Liver (tissue), 3 donors: ENCODE measurements around the gene CCR7.

Experiments
- GABPA ChIP-seq, 2 donors: IDR thresholded peaks in 1 of 2; conservative IDR thresholded peaks in 1 of 2; 2 replicates each; pipeline ENCODE4 v1.6.1; 2016; ENCODE audit warnings: antibody characterized with exemption in 2 of 2, mild to moderate bottlenecking in 1 of 2, moderate library complexity in 1 of 2
- HNF4G ChIP-seq: IDR thresholded peaks from 2 replicates; pipeline ENCODE4 v1.6.1; 2016; ENCODE audit warnings: antibody characterized with exemption
- NR2F2 ChIP-seq: IDR thresholded peaks from 2 replicates; pipeline ENCODE4 v1.6.1; 2016; ENCODE audit warnings: antibody characterized with exemption
- RAD21 ChIP-seq, 2 donors: IDR thresholded peaks; 2 replicates each; pipeline ENCODE4 v1.6.1; 2016; ENCODE audit warnings: antibody characterized with exemption in 2 of 2, mild to moderate bottlenecking in 2 of 2
- RXRA ChIP-seq, 2 donors: IDR thresholded peaks; 2 replicates each; pipeline ENCODE4 v1.6.1; 2017 to 2018; ENCODE audit warnings: antibody characterized with exemption in 2 of 2, mild to moderate bottlenecking in 1 of 2
- SP1 ChIP-seq: IDR thresholded peaks from 2 replicates; pipeline ENCODE4 v1.6.1; 2018; ENCODE audit warnings: antibody characterized with exemption, mild to moderate bottlenecking
- YY1 ChIP-seq: IDR thresholded peaks from 2 replicates; pipeline ENCODE4 v1.6.1; 2016; ENCODE audit warnings: antibody characterized with exemption, mild to moderate bottlenecking
- TF ChIP-seq, protein P1 (sequence below): fragments of 150-350 bp; IDR thresholded peaks from 2 replicates; pipeline ENCODE4 v1.5.1; 2017; ENCODE audit warnings: improper control_type of control experiment, low read depth, low read length; ENCODE audit not compliant: missing input control
- TF ChIP-seq, protein P2 (sequence below): IDR thresholded peaks from 2 replicates; pipeline ENCODE4 v1.6.1; 2016; ENCODE audit warnings: antibody characterized with exemption, mild to moderate bottlenecking
- TF ChIP-seq, protein P3 (sequence below): IDR thresholded peaks from 2 replicates; pipeline ENCODE4 v1.6.1; 2016; ENCODE audit warnings: antibody characterized with exemption
- TF ChIP-seq, protein P4 (sequence below): IDR thresholded peaks from 2 replicates; pipeline ENCODE4 v1.6.1; 2016; ENCODE audit warnings: antibody characterized with exemption
- donor health status: healthy.
- donor health status: healthy.

DNA sequence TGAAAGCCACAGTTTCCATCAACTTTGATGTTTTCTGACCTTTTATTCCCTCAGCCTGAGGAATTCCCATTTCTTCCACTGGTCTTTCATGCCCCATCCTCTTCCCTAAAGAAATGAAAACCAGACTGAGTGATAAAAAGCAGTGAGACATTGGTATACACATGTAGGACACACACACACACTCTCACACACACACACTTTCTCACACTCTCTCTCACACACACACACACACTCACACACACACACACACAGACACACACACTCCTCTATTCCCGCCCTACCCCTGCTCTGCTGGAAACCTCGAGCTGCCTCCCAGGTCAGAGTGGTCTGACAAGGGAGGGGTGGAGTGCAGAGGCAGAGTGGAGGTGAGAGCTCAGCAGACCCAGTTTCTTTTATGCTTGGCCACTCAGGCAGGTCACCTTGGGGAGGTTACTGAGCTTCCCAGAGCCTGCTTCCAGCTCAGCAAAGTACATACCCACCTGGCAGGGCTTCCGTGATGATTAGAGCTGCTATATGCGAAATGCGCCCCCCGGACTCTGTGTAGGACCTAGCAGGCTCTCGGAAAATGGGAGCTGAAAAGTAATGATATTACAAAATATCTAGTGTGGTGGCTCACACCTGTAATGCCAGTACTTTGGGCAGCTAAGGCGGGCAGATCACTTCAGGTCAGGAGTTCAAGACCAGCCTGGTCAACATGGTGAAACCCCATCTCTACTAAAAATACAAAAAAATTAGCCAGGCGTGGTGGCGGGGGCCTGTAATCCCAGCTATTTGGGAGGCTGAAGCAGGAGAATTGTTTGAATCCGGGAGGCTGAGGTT lies 30.7 kb downstream of the CCR7 start:
- TF ChIP-seq RAD21 (IDR thresholded peaks at IDR 0.05) (no peak), RXRA (IDR thresholded peaks at IDR 0.05) (no peak), HNF4G (no peak), NR2F2 (no peak), GABPA (IDR thresholded peaks at IDR 0.05 in 1 of 2, conservative IDR thresholded peaks at IDR 0.05 in 1 of 2) (no peak), YY1 (no peak), SP1 (no peak)
- TF ChIP-seq, protein P1, sequence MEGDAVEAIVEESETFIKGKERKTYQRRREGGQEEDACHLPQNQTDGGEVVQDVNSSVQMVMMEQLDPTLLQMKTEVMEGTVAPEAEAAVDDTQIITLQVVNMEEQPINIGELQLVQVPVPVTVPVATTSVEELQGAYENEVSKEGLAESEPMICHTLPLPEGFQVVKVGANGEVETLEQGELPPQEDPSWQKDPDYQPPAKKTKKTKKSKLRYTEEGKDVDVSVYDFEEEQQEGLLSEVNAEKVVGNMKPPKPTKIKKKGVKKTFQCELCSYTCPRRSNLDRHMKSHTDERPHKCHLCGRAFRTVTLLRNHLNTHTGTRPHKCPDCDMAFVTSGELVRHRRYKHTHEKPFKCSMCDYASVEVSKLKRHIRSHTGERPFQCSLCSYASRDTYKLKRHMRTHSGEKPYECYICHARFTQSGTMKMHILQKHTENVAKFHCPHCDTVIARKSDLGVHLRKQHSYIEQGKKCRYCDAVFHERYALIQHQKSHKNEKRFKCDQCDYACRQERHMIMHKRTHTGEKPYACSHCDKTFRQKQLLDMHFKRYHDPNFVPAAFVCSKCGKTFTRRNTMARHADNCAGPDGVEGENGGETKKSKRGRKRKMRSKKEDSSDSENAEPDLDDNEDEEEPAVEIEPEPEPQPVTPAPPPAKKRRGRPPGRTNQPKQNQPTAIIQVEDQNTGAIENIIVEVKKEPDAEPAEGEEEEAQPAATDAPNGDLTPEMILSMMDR = no peak
- TF ChIP-seq, protein P2, sequence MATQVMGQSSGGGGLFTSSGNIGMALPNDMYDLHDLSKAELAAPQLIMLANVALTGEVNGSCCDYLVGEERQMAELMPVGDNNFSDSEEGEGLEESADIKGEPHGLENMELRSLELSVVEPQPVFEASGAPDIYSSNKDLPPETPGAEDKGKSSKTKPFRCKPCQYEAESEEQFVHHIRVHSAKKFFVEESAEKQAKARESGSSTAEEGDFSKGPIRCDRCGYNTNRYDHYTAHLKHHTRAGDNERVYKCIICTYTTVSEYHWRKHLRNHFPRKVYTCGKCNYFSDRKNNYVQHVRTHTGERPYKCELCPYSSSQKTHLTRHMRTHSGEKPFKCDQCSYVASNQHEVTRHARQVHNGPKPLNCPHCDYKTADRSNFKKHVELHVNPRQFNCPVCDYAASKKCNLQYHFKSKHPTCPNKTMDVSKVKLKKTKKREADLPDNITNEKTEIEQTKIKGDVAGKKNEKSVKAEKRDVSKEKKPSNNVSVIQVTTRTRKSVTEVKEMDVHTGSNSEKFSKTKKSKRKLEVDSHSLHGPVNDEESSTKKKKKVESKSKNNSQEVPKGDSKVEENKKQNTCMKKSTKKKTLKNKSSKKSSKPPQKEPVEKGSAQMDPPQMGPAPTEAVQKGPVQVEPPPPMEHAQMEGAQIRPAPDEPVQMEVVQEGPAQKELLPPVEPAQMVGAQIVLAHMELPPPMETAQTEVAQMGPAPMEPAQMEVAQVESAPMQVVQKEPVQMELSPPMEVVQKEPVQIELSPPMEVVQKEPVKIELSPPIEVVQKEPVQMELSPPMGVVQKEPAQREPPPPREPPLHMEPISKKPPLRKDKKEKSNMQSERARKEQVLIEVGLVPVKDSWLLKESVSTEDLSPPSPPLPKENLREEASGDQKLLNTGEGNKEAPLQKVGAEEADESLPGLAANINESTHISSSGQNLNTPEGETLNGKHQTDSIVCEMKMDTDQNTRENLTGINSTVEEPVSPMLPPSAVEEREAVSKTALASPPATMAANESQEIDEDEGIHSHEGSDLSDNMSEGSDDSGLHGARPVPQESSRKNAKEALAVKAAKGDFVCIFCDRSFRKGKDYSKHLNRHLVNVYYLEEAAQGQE = no peak
- TF ChIP-seq, protein P3, sequence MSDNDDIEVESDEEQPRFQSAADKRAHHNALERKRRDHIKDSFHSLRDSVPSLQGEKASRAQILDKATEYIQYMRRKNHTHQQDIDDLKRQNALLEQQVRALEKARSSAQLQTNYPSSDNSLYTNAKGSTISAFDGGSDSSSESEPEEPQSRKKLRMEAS = no peak
- TF ChIP-seq, protein P4, sequence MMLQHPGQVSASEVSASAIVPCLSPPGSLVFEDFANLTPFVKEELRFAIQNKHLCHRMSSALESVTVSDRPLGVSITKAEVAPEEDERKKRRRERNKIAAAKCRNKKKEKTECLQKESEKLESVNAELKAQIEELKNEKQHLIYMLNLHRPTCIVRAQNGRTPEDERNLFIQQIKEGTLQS = no peak
